Measurements from ENCODE around the gene TPCN2.

The TPCN2 gene

DNA sequence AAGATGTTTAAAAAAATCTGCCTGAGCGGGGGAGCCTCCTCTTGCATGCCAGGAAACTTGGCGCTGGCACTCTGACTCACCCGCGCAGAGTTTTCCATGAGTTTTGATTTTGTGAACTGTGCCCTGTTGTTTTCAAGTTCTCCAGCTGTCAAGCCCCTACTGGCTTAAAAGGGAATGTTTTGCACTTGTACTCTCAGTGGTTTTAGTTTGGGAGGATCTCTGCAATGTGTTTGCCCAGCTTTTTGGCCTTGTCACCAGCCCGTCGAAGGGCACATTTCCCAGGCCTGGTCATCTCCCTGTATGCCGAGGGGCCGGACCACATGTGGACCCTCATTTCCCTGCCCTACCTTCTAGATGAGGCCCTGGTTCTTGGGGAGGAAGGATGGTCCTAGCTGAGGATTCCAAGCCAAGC, 47.9 kb upstream of the TPCN2 start:
- no peak overlapping the region for H2BK5ac ChIP-seq (ENCODE audit: low read depth, low read length, poor library complexity)
- no peak overlapping the region for H3K27ac ChIP-seq (ENCODE audit: low read depth, low read length)
- no peak overlapping the region for H4K91ac ChIP-seq (ENCODE audit: low read depth, low read length)
- no peaks in the 10 kb centered on the region for H3K79me1 ChIP-seq (ENCODE audit: low read length)
- no peak overlapping the region for H3K18ac ChIP-seq (ENCODE audit: low read length)
- no peak overlapping the region for H2BK120ac ChIP-seq (ENCODE audit: insufficient read depth, low read length, poor library complexity)
- H3K79me2 ChIP-seq (ENCODE audit: control insufficient read depth, insufficient read depth, low read length, poor library complexity), result no peaks in the 10 kb centered on the region
- H2AFZ ChIP-seq (ENCODE audit: insufficient read depth, low read length, poor library complexity), result no peak overlapping the region
- H3K27me3 ChIP-seq (ENCODE audit: insufficient read depth, low read length), result no peaks in the 10 kb centered on the region
- no peak overlapping the region for H3K4me2 ChIP-seq (ENCODE audit: low read length)
- H3K4ac ChIP-seq (ENCODE audit: low read depth, low read length), result no peak overlapping the region
- H3K9ac ChIP-seq (ENCODE audit: low read length), result no peak overlapping the region
- peaks cover 2% of the 10 kb centered on the region for H3K9me3 ChIP-seq (ENCODE audit: insufficient read depth, low read depth, low read length)
- H2BK12ac ChIP-seq (ENCODE audit: low read length), result no peak overlapping the region
- H3K23ac ChIP-seq (ENCODE audit: low read length), result no peak overlapping the region
- no CpG with 5 or more reads among the region's 8 CpGs for WGBS (ENCODE audit: extremely low coverage, insufficient coverage, insufficient read length)
- no peak overlapping the region for H4K8ac ChIP-seq (ENCODE audit: low read depth, low read length)
- no peak overlapping the region for H3K4me3 ChIP-seq (ENCODE audit: low read depth, low read length)
- H3K36me3 ChIP-seq (ENCODE audit: control insufficient read depth in 1 of 2, insufficient read depth in 2 of 2, low read length in 2 of 2), result no peaks in the 10 kb centered on the region
- peak in 1 of 2 donors; percentile 37 for DNase-seq
- no peak overlapping the region for H3K14ac ChIP-seq (ENCODE audit: low read length)
- H4K12ac ChIP-seq (ENCODE audit: low read depth, low read length), result no peak overlapping the region
- no peaks in the 10 kb centered on the region for H3K4me1 ChIP-seq (ENCODE audit: control insufficient read depth in 1 of 2, insufficient read depth in 2 of 2, low read length in 2 of 2)
- H2AK5ac ChIP-seq (ENCODE audit: low read length), result no peak overlapping the region

DNA sequence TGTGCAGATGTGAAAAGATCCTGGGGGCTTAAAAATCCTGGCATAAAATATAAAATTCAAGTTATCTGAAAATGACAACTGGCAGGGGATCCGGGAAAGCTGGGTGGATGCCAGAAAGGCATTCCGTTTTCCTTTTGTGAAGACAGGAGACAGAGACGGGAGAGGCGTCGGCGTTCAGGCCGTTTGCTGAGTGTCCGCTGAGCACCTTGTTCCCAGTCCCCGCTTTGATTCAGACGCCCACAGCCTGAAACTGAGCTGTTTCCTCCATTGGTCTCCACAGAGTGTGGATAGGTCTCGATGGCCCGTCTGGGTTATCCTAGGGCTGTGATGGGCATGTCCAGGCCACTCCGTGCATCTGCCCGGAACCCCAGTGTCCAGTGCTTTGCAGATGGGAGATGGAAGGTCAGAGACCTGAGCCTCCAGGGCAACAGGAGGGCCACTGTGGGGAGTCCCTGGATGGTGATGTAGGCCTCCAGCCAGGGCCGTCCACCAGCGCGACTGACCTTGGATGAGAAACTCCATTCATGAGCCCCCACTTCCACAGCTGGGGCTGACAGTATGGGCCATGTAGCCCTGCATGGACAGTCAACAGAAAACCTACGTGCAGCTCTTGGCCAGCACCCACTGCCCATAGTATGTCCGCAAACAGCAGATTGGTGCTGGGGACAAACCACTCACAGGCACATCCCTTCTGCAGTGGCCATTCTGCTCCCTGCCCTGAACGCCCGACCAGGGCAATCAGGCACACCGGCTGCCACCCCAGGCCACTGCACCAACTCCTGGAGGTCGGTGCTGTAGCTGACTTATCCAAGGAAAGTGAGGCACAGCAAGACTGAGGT, 47.3 kb upstream of the TPCN2 start:
- Histone ChIP-seq H3K79me2 (ENCODE audit: control insufficient read depth, insufficient read depth, low read length, poor library complexity) (no peaks in the 10 kb centered on the region), H3K4ac (ENCODE audit: low read depth, low read length) (no peak overlapping the region), H3K14ac (ENCODE audit: low read length) (no peak overlapping the region), H3K9ac (ENCODE audit: low read length) (no peak overlapping the region), H4K91ac (ENCODE audit: low read depth, low read length) (no peak overlapping the region), H3K4me2 (ENCODE audit: low read length) (no peak overlapping the region), H2BK12ac (ENCODE audit: low read length) (no peak overlapping the region), H3K27ac (ENCODE audit: low read depth, low read length) (no peak overlapping the region), H3K9me3 (ENCODE audit: insufficient read depth, low read depth, low read length) (peaks cover 2% of the 10 kb centered on the region), H2BK120ac (ENCODE audit: insufficient read depth, low read length, poor library complexity) (no peak overlapping the region), H3K27me3 (ENCODE audit: insufficient read depth, low read length) (no peaks in the 10 kb centered on the region), H3K79me1 (ENCODE audit: low read length) (no peaks in the 10 kb centered on the region), H3K23ac (ENCODE audit: low read length) (no peak overlapping the region), H2AFZ (ENCODE audit: insufficient read depth, low read length, poor library complexity) (no peak overlapping the region), H4K8ac (ENCODE audit: low read depth, low read length) (no peak overlapping the region), H3K4me3 (ENCODE audit: low read depth, low read length) (no peak overlapping the region), H3K4me1 (ENCODE audit: control insufficient read depth in 1 of 2, insufficient read depth in 2 of 2, low read length in 2 of 2) (no peaks in the 10 kb centered on the region), H3K36me3 (ENCODE audit: control insufficient read depth in 1 of 2, insufficient read depth in 2 of 2, low read length in 2 of 2) (no peaks in the 10 kb centered on the region), H3K18ac (ENCODE audit: low read length) (no peak overlapping the region), H2AK5ac (ENCODE audit: low read length) (no peak overlapping the region), H4K12ac (ENCODE audit: low read depth, low read length) (no peak overlapping the region), H2BK5ac (ENCODE audit: low read depth, low read length, poor library complexity) (no peak overlapping the region)
- no peak for DNase-seq
- WGBS (ENCODE audit: extremely low coverage, insufficient coverage, insufficient read length), result no CpG with 5 or more reads among the region's 23 CpGs

DNA sequence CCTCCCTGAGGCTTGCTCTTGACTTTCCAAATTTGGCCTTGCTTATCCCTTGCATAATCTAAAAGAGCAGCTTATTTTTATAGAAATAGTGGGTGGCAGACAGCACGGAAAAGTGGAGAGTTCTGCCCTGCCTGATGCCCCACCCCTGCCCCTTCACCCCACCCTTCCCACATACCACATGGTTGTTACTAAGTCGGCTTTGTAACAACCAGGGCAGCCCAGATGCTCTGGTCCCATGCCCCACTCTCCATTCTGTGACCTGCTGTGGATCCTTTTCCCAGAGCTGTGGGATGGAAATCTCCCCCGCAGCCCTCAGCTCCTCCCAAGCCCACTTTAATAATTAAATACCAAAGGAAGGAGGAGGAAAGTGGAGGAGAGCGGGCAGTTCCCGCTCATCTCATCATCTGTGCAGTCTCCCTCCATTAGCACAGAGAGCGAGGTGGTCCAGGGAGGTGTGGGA, 46.6 kb upstream of the TPCN2 start:
- Histone ChIP-seq H4K8ac (ENCODE audit: low read depth, low read length) (no peak overlapping the region), H2BK120ac (ENCODE audit: insufficient read depth, low read length, poor library complexity) (no peak overlapping the region), H3K79me1 (ENCODE audit: low read length) (no peaks in the 10 kb centered on the region), H4K12ac (ENCODE audit: low read depth, low read length) (no peak overlapping the region), H4K91ac (ENCODE audit: low read depth, low read length) (no peak overlapping the region), H3K36me3 (ENCODE audit: control insufficient read depth in 1 of 2, insufficient read depth in 2 of 2, low read length in 2 of 2) (no peaks in the 10 kb centered on the region), H2BK12ac (ENCODE audit: low read length) (no peak overlapping the region), H3K4me2 (ENCODE audit: low read length) (no peak overlapping the region), H3K9ac (ENCODE audit: low read length) (no peak overlapping the region), H3K9me3 (ENCODE audit: insufficient read depth, low read depth, low read length) (peaks cover 2% of the 10 kb centered on the region), H3K27ac (ENCODE audit: low read depth, low read length) (no peak overlapping the region), H3K27me3 (ENCODE audit: insufficient read depth, low read length) (no peaks in the 10 kb centered on the region), H2BK5ac (ENCODE audit: low read depth, low read length, poor library complexity) (no peak overlapping the region), H3K4me1 (ENCODE audit: control insufficient read depth in 1 of 2, insufficient read depth in 2 of 2, low read length in 2 of 2) (no peaks in the 10 kb centered on the region), H3K23ac (ENCODE audit: low read length) (no peak overlapping the region), H3K79me2 (ENCODE audit: control insufficient read depth, insufficient read depth, low read length, poor library complexity) (no peaks in the 10 kb centered on the region), H2AK5ac (ENCODE audit: low read length) (no peak overlapping the region), H3K14ac (ENCODE audit: low read length) (no peak overlapping the region), H3K18ac (ENCODE audit: low read length) (no peak overlapping the region), H3K4ac (ENCODE audit: low read depth, low read length) (no peak overlapping the region), H2AFZ (ENCODE audit: insufficient read depth, low read length, poor library complexity) (no peak overlapping the region), H3K4me3 (ENCODE audit: low read depth, low read length) (no peak overlapping the region)
- no peak for DNase-seq
- WGBS (ENCODE audit: extremely low coverage, insufficient coverage, insufficient read length), result no CpG with 5 or more reads among the region's 6 CpGs

DNA sequence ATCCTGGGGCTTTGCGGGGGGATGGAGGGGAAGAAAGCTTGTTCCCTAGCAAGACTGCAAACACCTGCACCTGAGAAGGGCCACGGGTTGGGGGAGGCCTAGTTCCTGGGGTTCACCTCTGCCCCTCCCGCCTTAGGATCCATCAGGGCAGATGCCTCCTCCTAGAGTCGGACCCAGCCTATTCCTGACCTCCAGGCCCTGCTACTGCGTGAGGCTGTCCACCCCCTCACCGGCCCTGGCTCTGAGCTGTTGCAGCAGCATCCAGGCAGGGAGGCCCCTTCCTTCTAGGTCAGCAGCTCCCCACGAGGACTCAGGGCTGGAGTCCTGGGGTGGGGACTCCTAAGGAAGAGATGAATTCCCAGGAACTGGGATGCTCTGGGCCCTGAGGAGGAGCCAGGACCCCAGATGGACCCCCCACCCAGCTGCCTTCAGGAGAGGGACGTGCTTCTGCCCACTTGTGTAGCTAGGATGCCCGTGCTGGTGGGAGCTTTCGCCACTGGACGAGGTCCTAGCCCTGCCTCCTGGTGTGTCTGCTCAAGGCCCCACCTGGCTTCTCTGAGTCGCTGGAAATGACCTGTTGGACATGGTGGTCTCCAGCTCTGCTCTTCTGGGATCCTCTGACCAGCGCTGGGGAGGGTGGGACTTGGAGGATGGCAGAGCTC, 46.0 kb upstream of the TPCN2 start:
- Histone ChIP-seq H3K27ac (ENCODE audit: low read depth, low read length) (no peak overlapping the region), H2BK120ac (ENCODE audit: insufficient read depth, low read length, poor library complexity) (no peak overlapping the region), H3K4me3 (ENCODE audit: low read depth, low read length) (no peak overlapping the region), H2AK5ac (ENCODE audit: low read length) (no peak overlapping the region), H3K9ac (ENCODE audit: low read length) (no peak overlapping the region), H4K12ac (ENCODE audit: low read depth, low read length) (no peak overlapping the region), H3K79me1 (ENCODE audit: low read length) (no peaks in the 10 kb centered on the region), H3K27me3 (ENCODE audit: insufficient read depth, low read length) (no peaks in the 10 kb centered on the region), H3K4me1 (ENCODE audit: control insufficient read depth in 1 of 2, insufficient read depth in 2 of 2, low read length in 2 of 2) (no peaks in the 10 kb centered on the region), H2BK5ac (ENCODE audit: low read depth, low read length, poor library complexity) (no peak overlapping the region), H3K23ac (ENCODE audit: low read length) (no peak overlapping the region), H3K4me2 (ENCODE audit: low read length) (no peak overlapping the region), H4K91ac (ENCODE audit: low read depth, low read length) (no peak overlapping the region), H3K79me2 (ENCODE audit: control insufficient read depth, insufficient read depth, low read length, poor library complexity) (no peaks in the 10 kb centered on the region), H2AFZ (ENCODE audit: insufficient read depth, low read length, poor library complexity) (no peak overlapping the region), H4K8ac (ENCODE audit: low read depth, low read length) (no peak overlapping the region), H3K18ac (ENCODE audit: low read length) (no peak overlapping the region), H3K9me3 (ENCODE audit: insufficient read depth, low read depth, low read length) (no peaks in the 10 kb centered on the region), H3K36me3 (ENCODE audit: control insufficient read depth in 1 of 2, insufficient read depth in 2 of 2, low read length in 2 of 2) (no peaks in the 10 kb centered on the region), H3K4ac (ENCODE audit: low read depth, low read length) (no peak overlapping the region), H2BK12ac (ENCODE audit: low read length) (no peak overlapping the region), H3K14ac (ENCODE audit: low read length) (no peak overlapping the region)
- DNase-seq, result no peak
- WGBS (ENCODE audit: extremely low coverage, insufficient coverage, insufficient read length), result no CpG with 5 or more reads among the region's 13 CpGs

All from trophoblast cell (in vitro differentiated cells and primary cell).